HG02759 (cell line): ENCODE data around the gene RWDD1.

Source experiments
- ATAC-seq: cut with Tn5 transposase; IDR thresholded peaks from one replicate; pipeline ENCODE4 v1.9.1; 2021; ENCODE audit warnings: mild to moderate bottlenecking, moderate library complexity; ENCODE audit not compliant: unreplicated experiment

RWDD1 gene

GRCh38 chr6:116570856-116571682, at the start of gene RWDD1:
TSS of gene RWDD1 (plus strand) at chr6:116571504. CDS start at chr6:116571583, 79 bp downstream.
- ATAC-seq = peak; percentile 94

DNA sequence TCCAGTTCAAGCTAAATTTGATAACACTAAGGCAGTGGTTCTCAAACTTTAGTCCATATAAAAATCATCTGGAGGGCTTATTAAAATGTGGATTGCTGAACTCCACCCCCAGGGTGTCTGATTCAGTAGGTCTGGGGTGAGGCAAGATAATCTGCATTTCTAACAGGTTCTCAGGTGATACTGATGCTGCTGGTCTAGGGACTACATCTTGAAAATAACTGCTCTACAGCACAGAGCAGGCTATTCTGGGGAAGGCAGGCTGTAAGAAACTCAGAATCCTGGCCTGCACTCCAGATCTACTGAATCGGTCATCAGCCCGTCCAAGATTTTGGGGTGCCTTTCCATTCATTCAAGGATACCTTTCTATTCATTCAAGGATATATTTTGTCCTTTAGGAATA, 48.4 kb upstream of the RWDD1 start:
- ATAC-seq = no peak

DNA sequence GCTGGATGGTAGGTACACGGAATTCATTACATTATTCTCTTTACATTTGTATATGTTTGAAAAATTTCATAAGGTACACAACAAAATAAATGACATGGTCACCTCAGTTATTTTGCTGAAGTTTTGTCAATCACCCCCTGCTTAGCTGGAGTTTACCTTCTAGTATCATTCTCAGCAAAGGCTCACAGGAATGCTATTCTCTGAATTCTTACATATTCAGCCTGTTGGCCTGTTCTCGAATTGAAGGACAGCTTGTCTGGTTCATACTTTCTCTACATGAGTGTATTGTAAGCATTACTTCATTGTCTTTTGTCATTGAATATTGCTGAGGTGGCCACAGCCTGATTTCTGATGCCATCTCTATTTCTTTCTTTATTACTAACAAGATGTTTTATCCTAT, 47.1 kb upstream of the RWDD1 start:
- ATAC-seq = no peak

- no peak for ATAC-seq
Measured at GRCh38 chr6:116528133-116528532, 43.2 kb upstream of the RWDD1 start.

DNA sequence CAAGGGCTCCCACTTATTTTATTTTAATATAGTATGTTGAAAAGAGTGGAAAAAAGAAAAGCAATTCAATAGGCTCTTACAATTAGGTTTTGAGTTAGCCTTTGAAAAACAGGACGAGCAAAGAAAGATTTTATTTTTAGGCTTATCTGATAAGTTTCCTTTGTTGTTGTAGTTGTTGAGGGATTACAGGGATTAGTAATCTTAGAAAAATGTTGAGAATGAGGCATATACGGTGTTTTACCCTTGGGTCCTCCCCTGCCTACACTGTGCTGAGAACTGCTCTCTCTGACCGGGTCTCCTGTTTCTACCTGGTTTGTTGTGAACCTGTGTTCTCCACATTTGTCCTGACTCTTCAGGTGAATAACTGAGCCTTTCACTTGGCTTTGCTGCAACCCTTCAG, 42.5 kb upstream of the RWDD1 start:
- ATAC-seq = no peak

DNA sequence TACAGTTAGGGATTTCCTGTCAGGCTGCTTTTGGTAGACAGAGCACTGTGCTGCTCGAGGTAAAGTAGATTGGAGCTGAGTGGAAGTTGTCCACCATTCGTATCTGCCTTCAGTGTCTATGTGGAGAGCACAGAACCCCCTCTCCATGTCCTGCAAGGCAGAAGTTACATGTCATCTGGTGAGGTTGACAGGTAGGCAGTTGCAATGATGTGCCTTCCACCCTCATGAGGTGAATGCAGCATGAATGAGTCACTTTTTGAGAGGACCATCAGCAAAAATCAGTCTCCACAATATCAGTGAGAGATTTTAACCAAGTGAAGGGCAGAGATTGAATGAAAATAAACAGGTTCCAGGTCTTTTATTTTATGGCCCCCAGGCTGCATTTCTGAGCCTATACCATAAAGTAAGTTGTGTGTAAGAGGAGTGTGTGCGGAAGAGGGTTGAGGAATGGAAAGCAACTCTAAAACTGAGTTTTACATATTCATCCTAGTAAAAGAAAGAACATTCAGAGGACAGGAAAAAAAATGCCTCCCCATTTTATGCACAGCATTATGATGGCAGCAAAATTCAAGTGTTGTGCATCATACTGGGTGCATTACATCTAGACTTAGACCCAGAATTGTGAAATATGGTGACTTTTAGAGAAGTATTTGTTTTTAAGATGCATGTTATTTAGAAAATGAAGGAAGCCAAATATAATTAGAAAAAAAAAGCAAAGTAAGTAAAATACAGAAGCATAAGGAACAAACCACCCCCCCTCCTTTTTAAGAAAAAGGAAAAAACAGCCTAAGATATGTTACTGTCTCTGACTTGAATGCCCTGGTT, 41.6 kb upstream of the RWDD1 start:
- no peak for ATAC-seq

GRCh38 chr6:116530436-116530835, 40.9 kb upstream of the RWDD1 start:
- ATAC-seq = no peak

GRCh38 chr6:116531675-116532570, 39.4 kb upstream of the RWDD1 start:
- ATAC-seq = peak; percentile 75

DNA sequence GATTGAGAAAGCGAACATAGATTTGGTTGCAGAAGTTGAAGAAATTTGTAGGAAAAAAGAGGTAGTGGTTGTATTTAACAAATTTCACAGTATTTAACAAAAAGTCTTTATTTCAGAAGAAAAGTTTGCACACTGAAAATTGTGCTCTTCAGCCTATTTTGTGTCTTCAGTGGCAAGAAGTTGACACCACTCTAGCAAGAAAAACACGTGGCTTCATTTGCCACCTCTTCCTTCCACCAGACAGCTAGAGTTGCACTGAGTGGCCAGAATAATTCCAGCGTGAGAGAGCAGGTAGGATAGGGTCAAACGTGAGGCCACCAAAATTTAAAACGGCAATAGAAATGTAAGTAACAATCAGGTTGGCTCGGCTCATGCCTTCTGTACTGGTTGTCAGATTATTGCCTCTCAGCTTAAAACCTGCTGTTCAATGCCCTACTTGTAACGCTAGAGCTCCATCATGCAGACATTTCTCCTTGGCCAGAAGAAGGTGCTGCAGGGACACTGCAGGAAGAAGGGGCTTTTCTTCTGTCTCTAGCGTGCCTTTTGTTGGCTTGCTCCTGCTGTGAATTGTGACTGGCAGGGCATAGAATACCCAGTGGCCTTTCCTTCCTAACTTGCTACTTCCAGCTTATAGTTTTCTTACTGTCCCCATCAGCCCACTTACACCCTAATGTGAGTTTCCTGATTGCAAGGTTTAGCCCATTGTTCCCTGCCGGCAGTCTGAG, 37.9 kb upstream of the RWDD1 start:
- ATAC-seq = no peak

- ATAC-seq = no peak
Measured at GRCh38 chr6:116535109-116535508, 36.2 kb upstream of the RWDD1 start.

DNA sequence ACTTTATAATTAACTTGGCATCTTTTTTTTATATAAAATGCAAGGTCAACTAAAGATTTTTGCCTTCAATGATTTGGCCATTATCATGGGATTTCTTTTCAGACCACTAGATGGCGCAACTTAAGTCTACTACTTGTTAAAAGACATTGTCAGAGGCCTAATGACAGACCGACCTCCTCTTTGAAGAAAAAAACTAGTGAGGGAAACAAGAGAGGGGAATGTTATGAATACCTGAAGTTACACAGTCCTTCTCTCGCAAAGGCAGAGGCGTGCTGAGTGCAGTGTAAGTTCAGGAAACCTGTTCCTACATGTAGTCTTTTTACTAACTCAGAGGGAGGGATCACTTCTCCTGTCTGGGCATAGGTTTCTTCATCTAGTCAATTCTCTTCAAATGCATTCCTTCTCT, 35.1 kb upstream of the RWDD1 start:
- ATAC-seq = peak; percentile 68

DNA sequence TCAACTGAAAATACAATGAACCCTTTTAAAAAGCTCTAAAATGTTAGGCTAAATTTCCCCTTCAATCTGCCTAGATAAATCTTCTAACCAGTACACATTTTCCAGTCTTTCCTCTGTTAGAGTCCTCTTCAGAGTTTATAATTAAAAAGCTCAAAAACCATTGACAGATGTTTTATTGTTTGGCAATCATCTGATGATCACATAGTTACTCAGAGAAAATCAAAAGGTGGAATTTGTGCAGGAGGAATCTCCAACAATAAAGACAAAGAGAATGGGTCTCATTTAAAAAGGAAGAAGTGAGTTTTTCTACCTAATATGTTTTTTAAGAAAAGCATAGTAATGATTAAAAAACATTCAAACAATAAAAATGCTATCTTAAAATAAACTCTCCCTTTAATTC, 28.9 kb upstream of the RWDD1 start:
- no peak for ATAC-seq

- ATAC-seq = no peak
Measured at GRCh38 chr6:116543149-116543548, 28.2 kb upstream of the RWDD1 start.

DNA sequence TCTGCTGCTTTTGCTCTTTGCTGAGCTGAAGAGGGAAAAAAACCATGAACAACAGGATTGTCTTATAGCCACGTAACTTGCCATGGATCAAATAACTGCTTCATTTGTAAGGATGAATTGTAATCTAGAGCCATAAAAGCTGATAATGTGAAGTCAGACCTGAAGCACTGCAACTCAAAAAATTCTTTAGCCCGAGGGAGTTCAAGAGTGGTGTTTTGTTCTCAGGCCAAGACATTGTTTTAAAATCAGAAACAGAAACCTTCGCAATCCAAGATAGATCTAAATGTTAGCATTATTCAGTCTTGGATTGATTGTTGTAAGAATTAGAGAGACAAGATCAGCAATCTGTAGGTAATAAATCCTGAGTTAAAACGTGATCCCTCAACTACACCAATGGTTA, 25.7 kb upstream of the RWDD1 start, which contains the start of gene TRAPPC3L:
TRAPPC3L (minus strand) TSS at position 34 of the 400 bp plus-strand sequence. CDS start 170 bp downstream, outside the sequence.
- ATAC-seq = no peak

GRCh38 chr6:116547358-116547757, 23.9 kb upstream of the RWDD1 start:
- ATAC-seq = no peak

DNA sequence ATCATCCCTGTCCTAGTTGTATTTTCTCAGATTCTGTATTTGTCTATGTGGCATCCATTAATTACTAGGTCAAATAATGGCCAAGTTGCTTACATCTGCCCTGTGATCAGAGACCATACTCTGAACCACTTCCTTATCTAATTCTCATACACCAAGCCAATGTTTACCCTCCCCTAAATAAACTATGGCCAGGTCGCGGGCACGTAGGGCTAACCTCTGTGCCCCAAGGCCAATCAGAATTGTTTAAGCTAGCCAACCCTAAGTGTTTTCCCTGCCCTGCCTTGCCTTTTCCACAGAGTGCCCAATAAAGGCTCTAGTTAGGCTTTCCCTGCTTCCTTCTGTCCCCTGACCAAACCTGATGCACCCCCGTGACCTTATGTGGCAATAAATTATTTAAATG, 20.5 kb upstream of the RWDD1 start:
- ATAC-seq = no peak

GRCh38 chr6:116553451-116553850, 17.9 kb upstream of the RWDD1 start, which contains the start of gene CALHM4:
TSS of gene CALHM4 (plus strand) at chr6:116553751. CDS start at chr6:116553794, 43 bp downstream.
- ATAC-seq = no peak

DNA sequence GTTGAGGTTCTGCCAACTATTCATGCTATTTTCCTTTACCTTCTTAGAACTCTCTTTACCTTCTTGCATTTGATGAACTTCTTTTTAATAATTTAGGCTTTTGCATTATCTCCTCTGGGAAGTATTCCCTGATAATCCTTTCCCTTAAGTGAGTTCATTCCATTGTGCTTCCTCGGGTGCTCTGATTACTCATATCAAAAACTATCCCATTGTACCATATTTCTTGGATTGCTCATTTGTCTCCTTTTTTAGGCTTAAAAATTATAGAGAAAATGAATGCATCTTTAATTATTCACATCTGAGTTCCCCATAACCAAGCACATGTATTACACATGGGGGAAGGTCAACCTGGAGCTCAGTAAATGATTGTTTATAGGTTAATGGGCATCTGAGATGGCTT, 15.2 kb upstream of the RWDD1 start:
- no peak for ATAC-seq

DNA sequence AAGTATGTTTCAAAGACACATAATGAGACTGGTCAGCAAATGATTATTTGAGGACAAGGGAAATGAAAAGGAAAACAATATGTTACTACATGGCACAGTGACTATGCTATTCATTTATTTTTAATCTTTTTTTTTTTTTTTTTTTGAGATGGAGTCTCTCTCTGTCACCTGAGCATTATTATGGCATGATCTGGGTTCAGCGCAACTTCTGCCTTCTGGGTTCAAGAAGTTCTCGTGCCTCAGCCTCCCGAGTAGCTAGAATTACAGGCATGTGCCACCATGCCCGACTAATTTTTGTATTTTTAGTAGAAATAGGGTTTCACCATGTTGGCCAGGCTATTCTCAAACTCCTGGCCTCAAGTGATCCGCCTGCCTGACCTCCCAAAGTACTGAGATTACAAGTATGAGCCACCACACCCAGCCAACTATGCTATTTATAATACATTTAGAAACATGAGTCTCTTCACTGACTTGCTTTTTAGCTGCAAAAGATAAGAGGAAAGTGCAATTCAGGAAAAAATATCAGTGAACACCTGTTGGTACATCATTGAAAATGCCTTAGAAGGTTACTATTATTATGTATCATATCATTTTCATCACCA, 14.4 kb upstream of the RWDD1 start:
- no peak for ATAC-seq

DNA sequence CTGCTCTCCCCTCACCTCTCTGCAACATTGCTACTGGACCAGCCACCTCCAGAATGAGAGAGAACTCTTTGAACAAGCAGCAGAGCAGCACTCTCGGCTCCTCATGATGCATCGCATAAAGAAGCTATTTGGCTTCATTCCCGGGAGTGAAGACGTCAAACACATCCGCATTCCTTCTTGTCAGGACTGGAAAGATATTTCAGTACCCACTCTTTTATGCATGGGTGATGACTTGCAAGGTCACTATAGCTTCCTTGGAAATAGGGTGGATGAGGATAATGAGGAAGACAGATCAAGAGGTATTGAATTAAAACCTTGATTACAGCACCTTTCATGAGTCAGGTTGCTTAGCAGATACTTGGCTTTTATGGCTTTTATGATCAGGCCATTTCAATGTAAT, 13.4 kb upstream of the RWDD1 start:
- ATAC-seq = no peak
